ENCODE measurements around the gene ZNF507. TPM values are rescaled to one million over a fixed set of nuclear protein-coding genes. Genes with fewer than 3 reads are reported as not detected.

The ZNF507 gene
- total and polyA plus RNA-seq, 5 donors = 3.6 to 19.5 (median 15.0) TPM

- no peak for DNase-seq
- 79% methylated on average over 6 of the region's 6 CpGs for WGBS
- H3K27ac ChIP-seq (ENCODE audit: low read length) = no peak overlapping the region
- no peak for ATAC-seq
- H3K9me3 ChIP-seq (ENCODE audit: control insufficient read depth, low read length) = no peaks in the 10 kb centered on the region
- no peaks in the 10 kb centered on the region for H3K27me3 ChIP-seq (ENCODE audit: control insufficient read depth, insufficient read depth)
- intact Hi-C loops (cut with DNase I) = no loop called here
- no peaks in the 10 kb centered on the region for H3K4me1 ChIP-seq (ENCODE audit: control insufficient read depth, insufficient read depth, low read length)
- no peak overlapping the region for H3K4me3 ChIP-seq (ENCODE audit: low read length)
Observed at GRCh38 chr19:32396046-32396652, 50.7 kb downstream of the ZNF507 start.

DNA sequence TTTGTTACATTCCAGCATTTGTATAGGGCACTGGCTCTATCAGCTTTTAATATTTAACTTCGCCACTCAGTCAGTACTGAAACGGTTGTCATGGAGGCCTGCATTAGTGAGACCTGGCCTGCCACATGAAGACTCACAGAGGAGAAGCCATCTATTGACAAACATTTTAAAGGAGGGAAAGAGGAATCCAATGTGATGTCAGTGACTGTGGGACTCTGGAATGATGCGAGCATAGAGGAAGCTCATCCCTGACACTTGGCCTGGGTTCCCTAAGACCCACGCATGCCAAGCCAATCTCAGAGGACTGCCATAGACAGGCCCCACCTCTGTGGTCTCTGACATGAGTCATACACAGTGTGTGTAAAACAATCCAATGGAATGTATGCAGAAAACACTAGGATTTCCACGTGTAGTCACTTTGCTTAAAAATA lies 52.3 kb downstream of the ZNF507 start:
- Histone ChIP-seq H3K27ac (ENCODE audit: low read length) (no peak overlapping the region), H3K9me3 (ENCODE audit: control insufficient read depth, low read length) (no peaks in the 10 kb centered on the region), H3K27me3 (ENCODE audit: control insufficient read depth, insufficient read depth) (no peaks in the 10 kb centered on the region), H3K4me3 (ENCODE audit: low read length) (no peak overlapping the region), H3K4me1 (ENCODE audit: control insufficient read depth, insufficient read depth, low read length) (no peaks in the 10 kb centered on the region)
- 71% methylated on average over 5 of the region's 5 CpGs for WGBS
- DNase-seq = no peak
- intact Hi-C loops (cut with DNase I) = no loop called here
- no peak for ATAC-seq

DNA sequence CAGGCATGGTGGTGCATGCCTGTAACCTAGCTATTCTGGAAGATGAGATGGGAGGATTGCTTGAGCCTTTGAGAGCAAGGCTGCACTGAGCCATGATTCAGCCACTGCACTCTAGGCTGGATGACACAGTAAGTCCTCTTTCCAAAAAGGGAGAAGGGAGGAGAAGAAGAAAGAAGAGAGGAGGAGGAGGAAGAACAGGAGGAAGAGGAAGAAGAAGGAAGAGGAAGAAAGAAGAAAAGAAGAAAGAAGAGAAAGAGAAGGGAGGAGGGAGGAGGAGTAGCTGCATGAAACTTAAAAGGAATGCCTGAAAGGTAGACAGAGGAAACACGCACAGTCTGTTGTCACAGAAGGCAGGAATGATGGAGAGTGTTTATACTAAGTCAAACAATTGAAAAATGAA lies 56.6 kb downstream of the ZNF507 start:
- Histone ChIP-seq H3K27ac (ENCODE audit: low read length) (no peak overlapping the region), H3K4me3 (ENCODE audit: low read length) (no peak overlapping the region), H3K27me3 (ENCODE audit: control insufficient read depth, insufficient read depth) (no peaks in the 10 kb centered on the region), H3K9me3 (ENCODE audit: control insufficient read depth, low read length) (no peaks in the 10 kb centered on the region), H3K4me1 (ENCODE audit: control insufficient read depth, insufficient read depth, low read length) (peaks cover 6% of the 10 kb centered on the region)
- intact Hi-C loops (cut with DNase I) = no loop called here
- ATAC-seq (no peak), DNase-seq (no peak)
- WGBS = 94% methylated on average over 1 of the region's 1 CpG

GRCh38 chr19:32403291-32403995 lies 58.0 kb downstream of the ZNF507 start:
- DNase-seq = no peak
- intact Hi-C loops (cut with DNase I) = no loop called here
- Histone ChIP-seq H3K9me3 (ENCODE audit: control insufficient read depth, low read length) (no peaks in the 10 kb centered on the region), H3K4me1 (ENCODE audit: control insufficient read depth, insufficient read depth, low read length) (peaks cover 6% of the 10 kb centered on the region), H3K27ac (ENCODE audit: low read length) (no peak overlapping the region), H3K27me3 (ENCODE audit: control insufficient read depth, insufficient read depth) (no peaks in the 10 kb centered on the region), H3K4me3 (ENCODE audit: low read length) (no peak overlapping the region)
- 77% methylated on average over 5 of the region's 5 CpGs for WGBS
- no peak for ATAC-seq

DNA sequence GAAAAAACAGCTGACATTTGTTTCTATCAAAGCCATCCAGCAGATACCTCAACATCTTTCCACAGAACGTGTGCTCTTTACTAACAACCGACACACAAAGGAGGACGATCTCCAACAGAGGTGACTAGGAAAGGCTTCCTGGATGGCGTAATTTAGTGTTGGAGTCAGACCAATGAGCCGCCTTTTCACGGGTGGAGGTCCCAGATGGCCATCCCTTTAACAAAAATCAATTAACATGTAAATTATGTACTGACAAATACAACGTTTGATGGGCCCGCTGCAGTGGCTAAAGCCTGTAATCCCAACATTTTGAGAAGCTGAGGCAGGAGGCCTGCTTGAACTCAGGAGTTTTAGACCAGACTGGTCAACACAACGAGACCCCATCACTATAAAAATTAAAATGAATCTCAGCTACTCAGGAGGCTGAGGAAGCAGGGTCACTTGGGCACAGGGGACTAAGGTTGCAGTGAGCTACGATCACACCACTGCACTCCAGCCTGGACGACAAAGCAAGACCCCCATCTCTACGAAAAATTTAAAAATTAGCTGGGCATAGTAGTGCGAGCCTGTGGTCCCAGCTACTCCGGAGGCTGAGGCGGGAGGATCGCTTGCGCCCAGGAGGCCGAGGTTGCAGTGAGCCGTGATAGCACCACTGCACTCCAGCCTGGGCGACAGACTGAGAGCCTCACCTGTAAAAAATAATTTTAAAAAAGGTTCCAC lies 59.0 kb downstream of the ZNF507 start:
- WGBS = 63% methylated on average over 20 of the region's 20 CpGs
- Histone ChIP-seq H3K4me3 (ENCODE audit: low read length) (peak overlapping the region; percentile 83), H3K27ac (ENCODE audit: low read length) (no peak overlapping the region), H3K9me3 (ENCODE audit: control insufficient read depth, low read length) (no peaks in the 10 kb centered on the region), H3K27me3 (ENCODE audit: control insufficient read depth, insufficient read depth) (no peaks in the 10 kb centered on the region), H3K4me1 (ENCODE audit: control insufficient read depth, insufficient read depth, low read length) (peaks cover 6% of the 10 kb centered on the region)
- intact Hi-C loops (cut with DNase I) = no loop called here
- DNase-seq = peak in 2 of 3 donors; percentile 56 to 58
- ATAC-seq = no peak

GRCh38 chr19:32404933-32405430 lies 59.6 kb downstream of the ZNF507 start:
- DNase-seq = peak; percentile 66 to 91 (median 86)
- peaks cover 6% of the 10 kb centered on the region for H3K4me1 ChIP-seq (ENCODE audit: control insufficient read depth, insufficient read depth, low read length)

DNA sequence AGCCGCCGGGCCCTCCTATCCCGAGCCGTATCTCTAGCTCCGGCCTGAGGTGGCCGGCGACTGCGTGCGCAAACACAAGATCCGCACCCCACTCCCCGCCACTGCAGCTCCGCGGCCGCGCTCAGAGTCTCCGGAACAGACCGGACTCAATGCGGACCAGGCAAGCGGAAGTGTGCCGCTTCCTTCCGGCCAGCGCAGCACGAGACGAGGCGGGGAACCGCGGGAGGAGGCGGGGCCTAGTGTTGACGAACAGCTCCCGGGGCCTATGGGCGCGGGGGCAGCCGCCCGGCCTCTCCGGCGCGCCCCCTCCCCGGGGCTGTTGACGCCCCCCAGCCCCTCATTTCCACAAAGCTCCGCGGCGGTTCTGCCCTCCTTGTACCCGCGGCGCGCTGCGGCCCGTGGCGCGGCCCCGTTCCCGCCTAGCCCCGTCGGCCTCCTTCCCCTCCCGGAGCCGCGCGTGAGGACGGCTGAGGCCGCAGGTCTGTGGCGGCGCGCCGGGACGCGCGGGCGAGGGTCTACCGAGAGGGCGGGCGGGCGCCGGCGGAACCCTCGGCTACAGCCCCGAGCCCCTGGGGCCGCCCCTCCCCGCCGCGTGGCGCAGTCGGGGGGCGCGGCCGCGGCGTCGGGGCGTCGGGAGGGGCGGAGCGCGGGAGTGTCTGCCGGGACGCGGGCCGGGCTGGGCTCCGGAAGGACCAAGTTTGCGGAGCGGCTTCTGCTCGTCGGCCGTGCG lies 60.2 kb downstream of the ZNF507 start, which contains the start of gene DPY19L3:
Gene DPY19L3 (plus strand): TSS at position 340 of the 730 bp plus-strand sequence. CDS start 2,484 bp downstream, outside the sequence.
- intact Hi-C loops (cut with DNase I) = no loop called here
- H3K27me3 ChIP-seq (ENCODE audit: control insufficient read depth, insufficient read depth) = no peaks in the 10 kb centered on the region
- H3K4me3 ChIP-seq (ENCODE audit: low read length) = peak within 1 kb of the TSS; percentile 83
- H3K4me1 ChIP-seq (ENCODE audit: control insufficient read depth, insufficient read depth, low read length) = peaks cover 6% of the 10 kb centered on the region
- no peaks in the 10 kb centered on the region for H3K9me3 ChIP-seq (ENCODE audit: control insufficient read depth, low read length)
- WGBS = under 1% methylated on average over 104 of the region's 104 CpGs
- ATAC-seq (peak; percentile 99), DNase-seq (peak; percentile 95 to 98 (median 98))
- H3K27ac ChIP-seq (ENCODE audit: low read length) = peak within 1 kb of the TSS; percentile 94

More at GRCh38 chr19:32404933-32405430, 59.6 kb downstream of the ZNF507 start:
- peak; percentile 54 to 76 for ATAC-seq
- Histone ChIP-seq H3K27ac (ENCODE audit: low read length) (peak overlapping the region; percentile 94), H3K4me3 (ENCODE audit: low read length) (peak overlapping the region; percentile 83), H3K27me3 (ENCODE audit: control insufficient read depth, insufficient read depth) (no peaks in the 10 kb centered on the region), H3K9me3 (ENCODE audit: control insufficient read depth, low read length) (no peaks in the 10 kb centered on the region)
- 1% methylated on average over 36 of the region's 36 CpGs for WGBS
- intact Hi-C loops (cut with DNase I) = no loop called here

DNA sequence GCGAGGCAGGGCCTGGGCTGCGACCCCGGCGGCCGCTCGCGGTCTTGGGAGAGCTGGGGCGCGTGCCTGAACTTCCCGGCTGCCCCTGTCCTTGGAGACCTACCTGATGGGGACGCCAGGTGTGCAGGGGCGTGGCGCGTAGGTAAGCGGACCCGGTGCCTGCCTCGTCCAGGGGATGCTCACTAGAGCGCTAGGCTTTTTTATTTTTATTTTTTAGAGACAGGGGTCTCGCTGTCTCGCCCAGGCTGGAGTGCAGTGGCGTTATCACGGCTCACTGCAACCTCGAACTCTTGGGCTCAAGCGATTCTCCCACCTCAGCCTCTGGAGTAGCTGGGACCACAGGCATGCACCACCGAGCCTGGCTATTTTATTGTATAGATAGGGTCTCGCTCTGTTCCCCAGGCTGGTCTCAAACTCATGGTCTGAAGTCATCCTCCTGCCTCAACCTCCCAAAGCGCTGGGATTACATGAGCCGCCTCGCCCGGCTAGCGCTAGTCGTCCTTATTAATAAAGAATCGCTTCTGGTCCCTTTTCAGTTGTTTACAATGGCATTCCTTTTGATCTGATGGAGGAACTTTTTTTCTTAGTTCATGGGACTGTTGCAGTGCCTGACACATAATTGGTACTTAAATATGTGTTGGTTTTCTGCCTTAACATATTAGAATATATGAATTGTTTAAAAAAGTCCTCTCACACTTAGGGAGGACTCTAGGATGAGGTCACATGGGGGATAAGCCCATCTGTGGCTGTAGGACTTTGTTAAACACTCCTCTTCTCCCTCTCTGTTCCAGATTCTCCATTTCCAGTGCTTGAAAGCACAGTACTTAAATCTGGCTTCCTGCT lies 61.0 kb downstream of the ZNF507 start:
- H3K27me3 ChIP-seq (ENCODE audit: control insufficient read depth, insufficient read depth) = no peaks in the 10 kb centered on the region
- WGBS = 9% methylated on average over 33 of the region's 33 CpGs
- ATAC-seq = no peak
- no peak for DNase-seq
- intact Hi-C loops (cut with DNase I) = no loop called here
- no peaks in the 10 kb centered on the region for H3K9me3 ChIP-seq (ENCODE audit: control insufficient read depth, low read length)
- H3K4me1 ChIP-seq (ENCODE audit: control insufficient read depth, insufficient read depth, low read length) = peaks cover 6% of the 10 kb centered on the region
- H3K4me3 ChIP-seq (ENCODE audit: low read length) = peak overlapping the region; percentile 83
- peak overlapping the region; percentile 91 for H3K27ac ChIP-seq (ENCODE audit: low read length)

DNA sequence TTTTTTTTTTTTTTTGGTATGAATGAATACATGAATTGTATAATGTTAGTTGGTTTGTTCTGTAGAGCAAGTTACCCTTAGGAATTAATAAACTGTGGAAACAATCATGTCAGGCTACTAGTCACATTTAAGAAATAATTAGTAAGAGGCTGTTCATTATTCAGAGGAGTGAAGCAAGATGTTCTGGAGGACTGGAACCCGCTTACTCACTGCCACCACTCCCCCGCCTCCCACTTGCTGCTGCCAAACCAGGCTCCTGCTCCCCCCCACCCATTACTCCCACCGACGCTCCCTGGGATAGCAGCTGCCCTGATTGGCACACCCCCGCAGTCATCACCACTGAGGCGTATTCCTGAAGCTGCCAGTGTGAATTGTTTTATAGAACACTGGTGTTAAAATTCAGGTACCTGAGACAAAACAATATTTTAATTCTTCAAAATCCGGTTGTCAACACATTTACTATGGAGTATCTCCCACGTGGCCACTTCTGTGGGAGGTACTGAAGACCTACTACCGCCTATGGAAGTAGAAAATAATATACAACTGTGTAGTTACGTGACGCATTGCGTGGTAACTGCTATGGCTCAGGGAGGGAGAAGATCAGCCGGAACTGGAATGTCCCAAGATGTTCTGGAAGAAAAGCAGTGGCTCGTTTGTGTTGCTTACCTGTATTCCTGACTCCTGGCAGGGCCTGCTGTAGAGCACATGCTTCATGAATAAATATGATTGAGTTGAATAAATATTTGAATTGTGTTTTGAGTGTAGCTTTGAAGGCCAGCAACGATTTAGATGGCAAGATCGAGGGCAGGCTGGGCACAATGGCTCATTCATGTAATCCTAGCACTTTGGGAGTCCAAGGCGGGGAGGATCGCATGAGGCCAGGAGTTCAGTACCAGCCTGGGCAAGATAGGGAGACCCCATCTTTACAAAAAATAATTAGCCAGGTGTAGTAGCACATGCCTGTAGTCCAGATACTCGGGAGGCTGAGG lies 61.9 kb downstream of the ZNF507 start:
- Histone ChIP-seq H3K4me3 (ENCODE audit: low read length) (peak overlapping the region; percentile 83), H3K27ac (ENCODE audit: low read length) (no peak overlapping the region), H3K27me3 (ENCODE audit: control insufficient read depth, insufficient read depth) (no peaks in the 10 kb centered on the region), H3K4me1 (ENCODE audit: control insufficient read depth, insufficient read depth, low read length) (peaks cover 6% of the 10 kb centered on the region), H3K9me3 (ENCODE audit: control insufficient read depth, low read length) (no peaks in the 10 kb centered on the region)
- intact Hi-C loops (cut with DNase I) = no loop called here
- 73% methylated on average over 19 of the region's 19 CpGs for WGBS
- ATAC-seq (no peak), DNase-seq (peak; percentile 47 to 64 (median 55))

All from right cardiac atrium (tissue), 5 donors.